Colonic mucosa (tissue), 4 donors: ENCODE measurements around the gene NPLOC4. TPM values are rescaled to one million over a fixed set of nuclear protein-coding genes. Genes with fewer than 3 reads are reported as not detected.

Source experiments
- DNase-seq: peaks from one replicate; pipeline ENCODE4 v3.0.0-alpha.2; 2020
- H3K27ac ChIP-seq: fragments of 200-600 bp; one replicate; pipeline ENCODE4 v1.8.0; 2021
- H3K27me3 ChIP-seq: fragments of 200-600 bp; one replicate; pipeline ENCODE4 v1.8.0; 2021
- H3K36me3 ChIP-seq: fragments of 200-600 bp; one replicate; pipeline ENCODE4 v1.8.0; 2021
- H3K4me1 ChIP-seq: fragments of 200-600 bp; one replicate; pipeline ENCODE4 v1.8.0; 2021; ENCODE audit warnings: mild to moderate bottlenecking
- H3K4me3 ChIP-seq: fragments of 200-600 bp; one replicate; pipeline ENCODE4 v1.8.0; 2021
- H3K9ac ChIP-seq, 2 donors: one replicate each; pipeline ENCODE4 v1.7.0; 2013; ENCODE audit warnings: control low read depth in 2 of 2, low read depth in 2 of 2, low read length in 2 of 2
- H3K9me3 ChIP-seq: fragments of 200-600 bp; one replicate; pipeline ENCODE4 v1.8.0; 2021
- CTCF ChIP-seq: fragments of 200-600 bp; IDR thresholded peaks from one replicate; pipeline ENCODE4 v1.8.0; 2022; ENCODE audit warnings: antibody characterized with exemption, mild to moderate bottlenecking
- intact Hi-C: fragments of 100-400 bp; cut with DNase I; formaldehyde crosslinking; loops from one replicate; pipeline ENCODE4 v1.14.1; 2022
- total RNA-seq, 2 donors: library from RNA; stranded (reverse); fragmentation: NEBNext Ultra II Directional in 1 of 2; extraction: Animal tissue kit (Norgen Biotek cat#: 25700) in 1 of 2; gene quantifications; one replicate each; pipeline ENCODE4 v1.2.1, GENCODE V29; 2021
- donor health status: healthy.
- donor health status: DM: no; HTN: no; CAD: no.
- donor health status: DM: no; HTN: no; CAD: no.

Gene NPLOC4
- total RNA-seq, 2 donors from 2014 or later, result 69.8 to 74.1 TPM

GRCh38 chr17:81522491-81523401 lies 114.2 kb downstream of the NPLOC4 start:
- TF ChIP-seq CTCF, result no peak
- H3K27me3 ChIP-seq, result peaks cover 22% of the 10 kb centered on the region
- DNase-seq, result no peak
- no peak overlapping the region for H3K27ac ChIP-seq
- no peaks in the 10 kb centered on the region for H3K36me3 ChIP-seq
- no peaks in the 10 kb centered on the region for H3K9me3 ChIP-seq
- no peak overlapping the region for H3K4me3 ChIP-seq
- peaks cover 12% of the 10 kb centered on the region for H3K4me1 ChIP-seq
- intact Hi-C loops, result no loop called here
- H3K9ac ChIP-seq, result no peak overlapping the region

GRCh38 chr17:81520021-81520901 lies 116.7 kb downstream of the NPLOC4 start:
- Histone ChIP-seq H3K9me3 (no peaks in the 10 kb centered on the region), H3K4me3 (peak overlapping the region; percentile 62), H3K27me3 (no peaks in the 10 kb centered on the region), H3K9ac (peak overlapping the region; percentile 59 to 79), H3K27ac (no peak overlapping the region), H3K4me1 (peaks cover 21% of the 10 kb centered on the region), H3K36me3 (no peaks in the 10 kb centered on the region)
- intact Hi-C loops, result no loop called here
- no peak for TF ChIP-seq CTCF
- no peak for DNase-seq

- peak; percentile 59 for TF ChIP-seq CTCF
- peak overlapping the region; percentile 62 for H3K4me3 ChIP-seq
- peak overlapping the region; percentile 59 to 79 for H3K9ac ChIP-seq
- H3K27ac ChIP-seq, result peak overlapping the region; percentile 82
- DNase-seq, result peak; percentile 82
- intact Hi-C loops, result no loop called here
- H3K27me3 ChIP-seq, result no peaks in the 10 kb centered on the region
- no peaks in the 10 kb centered on the region for H3K9me3 ChIP-seq
- no peaks in the 10 kb centered on the region for H3K36me3 ChIP-seq
- H3K4me1 ChIP-seq, result peaks cover 21% of the 10 kb centered on the region
These were observed 117.5 kb downstream of the NPLOC4 start for GRCh38 chr17:81519284-81520020.

- H3K4me1 ChIP-seq, result peaks cover 21% of the 10 kb centered on the region
- H3K9me3 ChIP-seq, result no peaks in the 10 kb centered on the region
- intact Hi-C loops, result no loop called here
- H3K9ac ChIP-seq, result peak overlapping the region; percentile 59 to 79
- H3K27me3 ChIP-seq, result no peaks in the 10 kb centered on the region
- TF ChIP-seq CTCF, result no peak
- peak; percentile 79 for DNase-seq
- peak overlapping the region; percentile 62 for H3K4me3 ChIP-seq
- H3K36me3 ChIP-seq, result no peaks in the 10 kb centered on the region
- H3K27ac ChIP-seq, result peak overlapping the region; percentile 82
These were observed 118.1 kb downstream of the NPLOC4 start for GRCh38 chr17:81518785-81519283.
